OCI-LY1 (cell line): ENCODE measurements around the gene HYDIN.

Source experiments
- H2AFZ ChIP-seq: fragments of 200-600 bp; sonication (generic), shearing (Covaris generic); 2 replicates; pipeline ENCODE4 v1.6.0; 2014; ENCODE audit warnings: antibody characterized with exemption, mild to moderate bottlenecking, low read length
- H3F3A ChIP-seq: fragments of 200-600 bp; sonication (generic), shearing (Covaris generic); 2 replicates; pipeline ENCODE4 v1.6.0; 2014; ENCODE audit warnings: mild to moderate bottlenecking, antibody characterized with exemption, low read length, moderate library complexity; ENCODE audit not compliant: insufficient read depth
- H3K27ac ChIP-seq: fragments of 200-600 bp; sonication (generic); 2 replicates; pipeline ENCODE4 v1.5.1; 2014; ENCODE audit warnings: low read length, mixed run types, mild to moderate bottlenecking, low read depth; ENCODE audit not compliant: poor library complexity, severe bottlenecking
- H3K27me3 ChIP-seq: fragments of 200-600 bp; sonication (generic); 2 replicates; pipeline ENCODE4 v1.6.0; 2014; ENCODE audit warnings: antibody characterized with exemption, mild to moderate bottlenecking, low read length, moderate library complexity; ENCODE audit not compliant: insufficient read depth
- H3K36me3 ChIP-seq: fragments of 200-600 bp; sonication (generic); 2 replicates; pipeline ENCODE4 v1.6.1; 2014; ENCODE audit warnings: mild to moderate bottlenecking, antibody characterized with exemption, low read length, moderate library complexity, mixed read lengths; ENCODE audit not compliant: insufficient read depth
- H3K4me1 ChIP-seq: fragments of 200-600 bp; sonication (generic); 2 replicates; pipeline ENCODE4 v1.5.1; 2014; ENCODE audit warnings: mild to moderate bottlenecking, low read length, moderate library complexity; ENCODE audit not compliant: insufficient read depth, severe bottlenecking
- H3K4me2 ChIP-seq: fragments of 200-600 bp; sonication (generic), shearing (Covaris generic); 2 replicates; pipeline ENCODE4 v1.6.1; 2014; ENCODE audit warnings: low read length
- H3K4me3 ChIP-seq: fragments of 200-600 bp; sonication (generic); 2 replicates; pipeline ENCODE4 v1.5.1; 2014; ENCODE audit warnings: low read length, low read depth, mild to moderate bottlenecking, mixed read lengths; ENCODE audit not compliant: poor library complexity, severe bottlenecking
- H3K79me2 ChIP-seq: fragments of 200-600 bp; shearing (Covaris generic); 2 replicates; pipeline ENCODE4 v1.6.1; 2016; ENCODE audit warnings: mixed run types, low read length, mixed read lengths; ENCODE audit not compliant: insufficient read depth
- H3K9ac ChIP-seq: fragments of 200-600 bp; sonication (generic), shearing (Covaris generic); 2 replicates; pipeline ENCODE4 v1.6.1; 2014; ENCODE audit warnings: mild to moderate bottlenecking, low read length, mixed read lengths
- H3K9me2 ChIP-seq: fragments of 200-600 bp; sonication (generic), shearing (Covaris generic); 2 replicates; pipeline ENCODE4 v1.6.1; 2014; ENCODE audit warnings: low read depth, mild to moderate bottlenecking, low read length, mixed read lengths
- H3K9me3 ChIP-seq: fragments of 200-600 bp; shearing (Covaris generic); 2 replicates; pipeline ENCODE4 v1.6.1; 2014; ENCODE audit warnings: low read length, mixed read lengths
- H4K20me1 ChIP-seq: fragments of 200-600 bp; sonication (generic), shearing (Covaris generic); 2 replicates; pipeline ENCODE4 v1.6.0; 2016; ENCODE audit warnings: mild to moderate bottlenecking, low read length; ENCODE audit not compliant: insufficient read depth
- CTCF ChIP-seq: fragments of 200-600 bp; sonication (generic), shearing (Covaris generic); IDR thresholded peaks from 2 replicates; pipeline ENCODE4 v1.5.1; 2017; ENCODE audit warnings: mild to moderate bottlenecking, antibody characterized with exemption, low read length, moderate library complexity, mixed read lengths
- EZH2 ChIP-seq: fragments of 200-600 bp; sonication (generic), shearing (Covaris generic); IDR thresholded peaks from 2 replicates; pipeline ENCODE4 v1.8.0; 2017; ENCODE audit warnings: borderline replicate concordance, mixed run types, mild to moderate bottlenecking, antibody characterized with exemption, low read length, moderate library complexity, mixed read lengths

The HYDIN gene

GRCh38 chr16:71257768-71258167 is 27.2 kb upstream of the HYDIN start:
- Histone ChIP-seq H3K4me3 (no peak overlapping the region), H3K4me2 (no peak overlapping the region), H3K79me2 (no peaks in the 10 kb centered on the region), H3K27me3 (no peaks in the 10 kb centered on the region), H3K27ac (no peak overlapping the region), H3K9me2 (no peaks in the 10 kb centered on the region), H3K9me3 (no peaks in the 10 kb centered on the region), H2AFZ (no peak overlapping the region), H4K20me1 (no peaks in the 10 kb centered on the region), H3K36me3 (no peaks in the 10 kb centered on the region), H3F3A (no peaks in the 10 kb centered on the region), H3K4me1 (no peaks in the 10 kb centered on the region), H3K9ac (no peak overlapping the region)
- TF ChIP-seq EZH2, result no peak
- no peak for TF ChIP-seq CTCF

GRCh38 chr16:71255721-71256120 is 25.2 kb upstream of the HYDIN start:
- TF ChIP-seq CTCF (no peak), EZH2 (no peak)
- H3K79me2 ChIP-seq, result no peaks in the 10 kb centered on the region
- no peaks in the 10 kb centered on the region for H3K4me1 ChIP-seq
- no peaks in the 10 kb centered on the region for H3K36me3 ChIP-seq
- H2AFZ ChIP-seq, result no peak overlapping the region
- no peaks in the 10 kb centered on the region for H3K9me2 ChIP-seq
- H3K9ac ChIP-seq, result no peak overlapping the region
- no peak overlapping the region for H3K27ac ChIP-seq
- H3K27me3 ChIP-seq, result no peaks in the 10 kb centered on the region
- H3K4me3 ChIP-seq, result no peak overlapping the region
- no peaks in the 10 kb centered on the region for H4K20me1 ChIP-seq
- no peaks in the 10 kb centered on the region for H3K9me3 ChIP-seq
- no peak overlapping the region for H3K4me2 ChIP-seq
- no peaks in the 10 kb centered on the region for H3F3A ChIP-seq

- Histone ChIP-seq H4K20me1 (no peaks in the 10 kb centered on the region), H3K9me3 (no peaks in the 10 kb centered on the region), H3K4me3 (no peak overlapping the region), H2AFZ (no peak overlapping the region), H3K36me3 (no peaks in the 10 kb centered on the region), H3K27ac (no peak overlapping the region), H3K79me2 (no peaks in the 10 kb centered on the region), H3F3A (no peaks in the 10 kb centered on the region), H3K9me2 (no peaks in the 10 kb centered on the region), H3K4me1 (no peaks in the 10 kb centered on the region), H3K9ac (no peak overlapping the region), H3K4me2 (no peak overlapping the region), H3K27me3 (no peaks in the 10 kb centered on the region)
- no peak for TF ChIP-seq CTCF
- TF ChIP-seq EZH2, result no peak
Measured at GRCh38 chr16:71254832-71255525, 24.5 kb upstream of the HYDIN start.
